Measurements from ENCODE around the gene PTPN7. TPM values are rescaled to one million over a fixed set of nuclear protein-coding genes. Genes with fewer than 3 reads are reported as not detected.

The PTPN7 gene
- total RNA-seq, 1 experiment from 2014 or later: not detected

GRCh38 chr1:202135221-202135721 is 25.1 kb downstream of the PTPN7 start:
- no peak overlapping the region for H3K27ac Mint-ChIP-seq (ENCODE audit: unreplicated experiment)
- peak; percentile 62 for DNase-seq
- peaks cover 40% of the 10 kb centered on the region for H3K36me3 Mint-ChIP-seq (ENCODE audit: insufficient read depth, unreplicated experiment)
- peak; percentile 84 for TF ChIP-seq CTCF (IDR thresholded peaks at IDR 0.05; ENCODE audit: unreplicated experiment)
- H3K27me3 Mint-ChIP-seq (ENCODE audit: unreplicated experiment): no peaks in the 10 kb centered on the region
- no peaks in the 10 kb centered on the region for H3K4me1 Mint-ChIP-seq (ENCODE audit: low read depth, unreplicated experiment)
- intact Hi-C loops (cut with micrococcal nuclease; ENCODE audit: unreplicated experiment): loop anchor here (1.0 to 5.0 kb wide), 2 partner anchors 239 to 258 kb away; no protein-coding TSS in a partner anchor
- H3K4me3 Mint-ChIP-seq (ENCODE audit: low read depth, unreplicated experiment): no peak overlapping the region
- CTCF ChIA-PET: interaction anchor here (0.7 to 3.1 kb wide), 11 partner anchors 10 to 258 kb away, joined by 3 to 14 read pairs (median 5); partner anchors contain the start of genes ELF3 and GPR37L1
- H3K9me3 Mint-ChIP-seq (ENCODE audit: low read depth, unreplicated experiment): no peaks in the 10 kb centered on the region
- BruUV-seq (replicated peaks): no TSS peak

- Mint-ChIP-seq H3K27ac (ENCODE audit: unreplicated experiment) (no peak overlapping the region), H3K36me3 (ENCODE audit: insufficient read depth, unreplicated experiment) (peaks cover 45% of the 10 kb centered on the region), H3K9me3 (ENCODE audit: low read depth, unreplicated experiment) (no peaks in the 10 kb centered on the region), H3K4me1 (ENCODE audit: low read depth, unreplicated experiment) (no peaks in the 10 kb centered on the region), H3K4me3 (ENCODE audit: low read depth, unreplicated experiment) (no peak overlapping the region), H3K27me3 (ENCODE audit: unreplicated experiment) (no peaks in the 10 kb centered on the region)
- TF ChIP-seq CTCF (IDR thresholded peaks at IDR 0.05; ENCODE audit: unreplicated experiment): no peak
- DNase-seq: no peak
- no TSS peak for BruUV-seq (replicated peaks)
- CTCF ChIA-PET: interaction anchor here (1.1 to 3.1 kb wide), 8 partner anchors 12 to 239 kb away, joined by 4 to 14 read pairs (median 6); partner anchors contain the start of genes ELF3 and GPR37L1
- intact Hi-C loops (cut with micrococcal nuclease; ENCODE audit: unreplicated experiment): loop anchor here (1.0 to 5.0 kb wide), 2 partner anchors 238 to 257 kb away; no protein-coding TSS in a partner anchor
Observed at GRCh38 chr1:202134645-202135172, 25.7 kb downstream of the PTPN7 start.

- H3K4me1 Mint-ChIP-seq (ENCODE audit: low read depth, unreplicated experiment): peaks cover 7% of the 10 kb centered on the region
- no peaks in the 10 kb centered on the region for H3K27me3 Mint-ChIP-seq (ENCODE audit: unreplicated experiment)
- no peak for TF ChIP-seq CTCF (IDR thresholded peaks at IDR 0.05; ENCODE audit: unreplicated experiment)
- BruUV-seq (replicated peaks): no TSS peak
- H3K9me3 Mint-ChIP-seq (ENCODE audit: low read depth, unreplicated experiment): no peaks in the 10 kb centered on the region
- no peak overlapping the region for H3K27ac Mint-ChIP-seq (ENCODE audit: unreplicated experiment)
- no peak for DNase-seq
- intact Hi-C loops (cut with micrococcal nuclease; ENCODE audit: unreplicated experiment): no loop called here
- no peak overlapping the region for H3K4me3 Mint-ChIP-seq (ENCODE audit: low read depth, unreplicated experiment)
- H3K36me3 Mint-ChIP-seq (ENCODE audit: insufficient read depth, unreplicated experiment): peaks cover 52% of the 10 kb centered on the region
- CTCF ChIA-PET: interaction anchor here (2.2 to 3.1 kb wide), 3 partner anchors 11 to 238 kb away, joined by 8 to 13 read pairs (median 9); partner anchors contain the start of genes ELF3 and GPR37L1
Observed at GRCh38 chr1:202133989-202134388, 26.4 kb downstream of the PTPN7 start.

- Mint-ChIP-seq H3K4me1 (ENCODE audit: low read depth, unreplicated experiment) (peaks cover 10% of the 10 kb centered on the region), H3K9me3 (ENCODE audit: low read depth, unreplicated experiment) (no peaks in the 10 kb centered on the region), H3K36me3 (ENCODE audit: insufficient read depth, unreplicated experiment) (peaks cover 53% of the 10 kb centered on the region), H3K27ac (ENCODE audit: unreplicated experiment) (no peak overlapping the region), H3K27me3 (ENCODE audit: unreplicated experiment) (no peaks in the 10 kb centered on the region), H3K4me3 (ENCODE audit: low read depth, unreplicated experiment) (no peak overlapping the region)
- TF ChIP-seq CTCF (IDR thresholded peaks at IDR 0.05; ENCODE audit: unreplicated experiment): no peak
- intact Hi-C loops (cut with micrococcal nuclease; ENCODE audit: unreplicated experiment): no loop called here
- CTCF ChIA-PET: interaction anchor here (3.1 kb wide), 1 partner anchor 238 kb away, joined by 13 read pairs; no protein-coding TSS in a partner anchor
- no peak for DNase-seq
- BruUV-seq (replicated peaks): no TSS peak
Observed at GRCh38 chr1:202133496-202133895, 26.9 kb downstream of the PTPN7 start.
